Gastrocnemius medialis (tissue), 4 donors: ENCODE data around the gene ARSB.

Experiments used
- POLR2A ChIP-seq, 2 donors: fragments of 450-650 bp; IDR thresholded peaks; one replicate each; pipeline ENCODE4 v1.6.1; 2017; ENCODE audit warnings: antibody characterized with exemption in 2 of 2, mild to moderate bottlenecking in 2 of 2, moderate library complexity in 2 of 2
- TF ChIP-seq, protein P1 (sequence below), 5 experiments: fragments of 450-650 bp in 3 of 5; fragments of 200-600 bp in 2 of 5; sonication (generic) in 2 of 5; IDR thresholded peaks in 4 of 5; conservative IDR thresholded peaks in 1 of 5; 1 replicate in 4 of 5; 2 replicates in 1 of 5; pipeline ENCODE4 v1.5.1; 2016 to 2019; ENCODE audit warnings: antibody characterized with exemption in 5 of 5, mild to moderate bottlenecking in 3 of 5, moderate library complexity in 3 of 5

DNA sequence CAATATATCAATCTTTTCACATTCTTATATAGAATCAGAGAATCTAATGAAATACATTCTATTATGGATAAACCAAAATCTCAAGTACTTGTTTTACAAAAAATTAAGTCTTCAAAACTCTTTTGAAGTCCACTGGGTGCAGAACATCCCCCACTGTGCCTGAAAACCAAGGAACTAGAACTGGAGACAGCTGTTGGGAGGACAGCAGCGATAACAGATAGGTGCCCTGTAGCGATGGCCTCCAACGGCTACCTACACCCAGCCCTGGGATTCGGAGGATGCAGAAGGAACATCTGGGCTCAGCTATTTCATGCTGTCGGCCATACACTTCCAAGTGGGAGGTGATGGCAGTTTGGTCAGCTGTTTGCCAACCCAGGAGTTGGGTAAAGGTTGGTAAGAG is 207.2 kb downstream of the ARSB start:
- TF ChIP-seq, protein P1, sequence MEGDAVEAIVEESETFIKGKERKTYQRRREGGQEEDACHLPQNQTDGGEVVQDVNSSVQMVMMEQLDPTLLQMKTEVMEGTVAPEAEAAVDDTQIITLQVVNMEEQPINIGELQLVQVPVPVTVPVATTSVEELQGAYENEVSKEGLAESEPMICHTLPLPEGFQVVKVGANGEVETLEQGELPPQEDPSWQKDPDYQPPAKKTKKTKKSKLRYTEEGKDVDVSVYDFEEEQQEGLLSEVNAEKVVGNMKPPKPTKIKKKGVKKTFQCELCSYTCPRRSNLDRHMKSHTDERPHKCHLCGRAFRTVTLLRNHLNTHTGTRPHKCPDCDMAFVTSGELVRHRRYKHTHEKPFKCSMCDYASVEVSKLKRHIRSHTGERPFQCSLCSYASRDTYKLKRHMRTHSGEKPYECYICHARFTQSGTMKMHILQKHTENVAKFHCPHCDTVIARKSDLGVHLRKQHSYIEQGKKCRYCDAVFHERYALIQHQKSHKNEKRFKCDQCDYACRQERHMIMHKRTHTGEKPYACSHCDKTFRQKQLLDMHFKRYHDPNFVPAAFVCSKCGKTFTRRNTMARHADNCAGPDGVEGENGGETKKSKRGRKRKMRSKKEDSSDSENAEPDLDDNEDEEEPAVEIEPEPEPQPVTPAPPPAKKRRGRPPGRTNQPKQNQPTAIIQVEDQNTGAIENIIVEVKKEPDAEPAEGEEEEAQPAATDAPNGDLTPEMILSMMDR (IDR thresholded peaks at IDR 0.05 in 4 of 5, conservative IDR thresholded peaks at IDR 0.05 in 1 of 5) = no peak
- no peak for TF ChIP-seq POLR2A (IDR thresholded peaks at IDR 0.05)
